Endothelial cell of hepatic sinusoid (primary cell): ENCODE measurements around the gene ZFY.

Experiments used
- in situ Hi-C: cut with HindIII; loops from 2 replicates; pipeline ENCODE4 v1.10.0; 2017; ENCODE audit warnings: low sequenced_read_pairs

Gene ZFY

GRCh38 chrY:2934861-2935715, at the start of gene ZFY:
Gene ZFY (plus strand): TSS chrY:2935381. CDS start chrY:2953937, 18,556 bp downstream.
- in situ Hi-C loops: no loop called here

DNA sequence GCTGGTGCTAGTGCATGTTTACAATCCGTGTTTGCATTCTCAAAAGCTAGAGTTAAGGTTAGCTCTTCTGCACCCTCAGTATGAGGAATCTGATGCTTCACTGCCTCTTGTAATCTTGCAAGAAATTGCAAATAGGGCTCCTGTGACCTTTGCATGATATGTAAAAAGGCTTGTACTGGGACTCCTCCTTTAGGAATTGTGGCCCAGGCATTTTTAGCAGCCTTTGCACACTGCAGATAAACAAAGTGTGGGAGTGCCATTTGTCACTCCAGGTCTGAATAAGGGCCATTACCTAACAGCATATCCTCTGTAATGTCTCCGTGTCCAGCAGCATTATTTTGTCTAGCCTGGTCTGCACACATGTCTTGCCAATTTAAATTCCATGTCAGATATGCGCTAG, 49.3 kb upstream of the ZFY start:
- in situ Hi-C loops: no loop called here

DNA sequence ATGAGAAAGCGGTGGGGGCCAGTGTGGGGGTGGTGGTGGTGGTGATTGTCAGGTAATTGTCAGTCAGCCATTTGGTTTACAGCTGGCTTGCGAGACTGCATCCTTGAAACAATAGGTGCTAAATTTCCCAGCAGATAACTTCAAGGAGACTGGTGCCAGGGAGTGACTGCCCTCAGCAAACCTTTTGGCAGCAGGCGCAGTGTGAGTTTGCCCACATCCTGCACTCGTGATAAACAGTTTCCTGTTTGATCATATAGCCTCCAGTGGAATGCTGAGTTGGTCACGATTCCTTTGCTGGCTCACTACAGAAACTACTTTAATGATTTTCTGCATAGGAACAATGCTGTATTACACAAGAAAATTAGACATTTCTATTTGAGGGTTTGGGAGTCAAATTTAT, 47.8 kb upstream of the ZFY start:
- in situ Hi-C loops: no loop called here

DNA sequence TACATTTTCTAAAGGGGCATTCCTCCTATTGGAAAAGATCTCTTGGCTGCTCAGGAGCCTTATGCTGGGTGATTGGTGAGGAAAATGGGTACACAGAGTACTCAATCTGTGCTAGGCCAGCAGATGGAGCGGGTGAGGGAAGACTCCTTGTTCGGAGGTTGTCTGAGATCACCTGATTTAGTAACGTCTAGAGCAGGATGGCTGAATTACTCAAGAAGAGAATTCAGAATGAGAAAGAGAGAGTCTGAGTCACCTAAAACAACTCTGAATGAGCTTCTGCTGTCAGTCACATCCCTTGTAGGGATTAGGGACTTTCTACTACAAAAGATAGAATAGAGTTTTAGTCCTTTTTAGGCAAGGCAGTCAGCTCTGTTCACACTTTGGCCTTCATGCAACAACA, 47.2 kb upstream of the ZFY start:
- in situ Hi-C loops: no loop called here

DNA sequence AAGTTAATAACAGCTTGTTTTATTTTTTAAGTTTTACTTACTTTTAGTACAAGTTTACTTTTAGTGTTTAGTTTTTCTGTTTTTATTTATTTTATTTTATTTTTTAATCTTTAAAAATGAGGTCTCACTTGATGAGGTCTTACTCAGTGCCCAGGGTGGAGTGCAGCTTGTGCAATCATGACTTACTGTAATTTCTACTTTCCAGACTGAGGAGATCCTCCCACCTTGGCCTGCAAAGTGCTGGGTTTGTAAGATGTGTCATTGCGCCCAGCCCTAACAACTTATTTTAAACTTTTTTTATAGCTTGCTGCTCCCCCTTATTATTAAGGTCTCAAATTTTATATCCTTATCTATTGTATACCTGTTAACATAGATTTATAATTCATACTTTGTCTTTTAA, 41.7 kb upstream of the ZFY start:
- in situ Hi-C loops: no loop called here

DNA sequence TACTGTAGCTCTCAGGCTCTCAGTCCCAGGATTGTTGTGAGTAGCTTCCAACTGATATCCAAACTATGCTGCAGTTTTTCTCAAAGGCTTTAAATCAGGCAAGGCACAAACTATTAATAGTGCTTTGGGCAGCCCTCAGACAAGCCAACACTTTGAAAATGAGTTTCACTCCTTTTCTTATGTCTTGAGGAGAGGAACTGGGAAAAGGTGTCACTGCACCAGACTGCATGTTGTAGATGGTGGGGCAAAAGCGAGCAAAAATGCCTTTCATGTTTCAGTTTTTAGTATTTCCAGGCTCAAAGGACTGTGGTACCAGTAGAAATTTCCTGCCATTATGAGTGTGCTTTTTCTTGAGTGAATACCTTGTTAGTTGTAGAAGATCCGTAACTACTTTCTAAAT, 39.1 kb upstream of the ZFY start:
- in situ Hi-C loops: no loop called here

- in situ Hi-C loops: no loop called here
Measured at GRCh38 chrY:2907356-2907755, 27.8 kb upstream of the ZFY start.

DNA sequence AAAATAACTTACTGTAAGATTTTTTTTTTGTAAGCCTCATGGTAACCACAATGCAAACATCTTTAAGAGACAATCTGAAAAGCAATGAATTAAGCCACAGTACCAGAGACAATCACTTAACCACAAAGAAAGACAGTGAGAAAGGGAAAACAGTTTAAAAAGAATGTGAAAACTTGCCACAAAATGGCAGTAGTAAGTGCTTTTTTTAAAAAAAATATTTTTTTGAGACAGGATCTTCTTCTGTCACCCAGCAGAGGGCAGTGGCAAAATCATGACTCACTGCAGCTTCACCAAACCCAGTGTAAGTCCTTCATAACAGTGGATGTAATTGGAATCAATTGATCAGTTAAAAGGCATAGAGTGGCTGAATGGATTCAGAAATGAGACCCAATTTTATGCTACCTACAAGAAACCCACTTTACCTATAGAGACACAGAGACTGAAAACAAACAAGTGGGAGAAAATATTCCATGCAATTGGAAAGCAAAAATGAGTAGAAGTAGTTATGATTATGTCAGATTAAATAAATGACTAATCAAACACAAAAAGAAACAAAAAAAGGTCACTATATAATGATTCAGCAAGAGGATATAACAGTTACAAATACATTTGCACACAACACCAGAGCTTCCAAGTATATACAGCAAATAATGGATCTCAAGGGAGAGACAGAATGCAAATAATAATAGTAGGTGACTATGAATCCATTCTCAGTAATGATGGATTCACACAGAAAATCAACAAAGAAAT, 21.9 kb upstream of the ZFY start:
- in situ Hi-C loops: no loop called here

DNA sequence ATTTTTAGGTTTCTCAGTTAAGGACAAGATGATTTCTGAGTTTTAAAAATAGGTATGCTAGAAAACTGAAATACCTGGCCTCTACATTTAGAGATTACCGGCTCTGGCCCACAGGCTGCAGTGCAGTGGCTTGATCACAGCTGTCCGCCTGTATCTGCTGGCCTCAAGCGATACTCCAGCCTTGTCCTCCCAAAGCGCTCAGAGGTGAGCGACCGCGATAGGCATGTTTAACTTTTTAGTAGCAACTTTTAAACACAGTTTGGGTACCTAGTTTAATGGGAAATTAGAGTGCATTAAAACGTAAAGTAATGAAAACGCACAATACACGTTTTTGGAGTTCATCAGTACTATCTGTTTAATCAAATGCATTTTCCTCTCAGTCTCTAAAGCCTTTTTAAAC, 1.1 kb upstream of the ZFY start:
- in situ Hi-C loops: no loop called here

DNA sequence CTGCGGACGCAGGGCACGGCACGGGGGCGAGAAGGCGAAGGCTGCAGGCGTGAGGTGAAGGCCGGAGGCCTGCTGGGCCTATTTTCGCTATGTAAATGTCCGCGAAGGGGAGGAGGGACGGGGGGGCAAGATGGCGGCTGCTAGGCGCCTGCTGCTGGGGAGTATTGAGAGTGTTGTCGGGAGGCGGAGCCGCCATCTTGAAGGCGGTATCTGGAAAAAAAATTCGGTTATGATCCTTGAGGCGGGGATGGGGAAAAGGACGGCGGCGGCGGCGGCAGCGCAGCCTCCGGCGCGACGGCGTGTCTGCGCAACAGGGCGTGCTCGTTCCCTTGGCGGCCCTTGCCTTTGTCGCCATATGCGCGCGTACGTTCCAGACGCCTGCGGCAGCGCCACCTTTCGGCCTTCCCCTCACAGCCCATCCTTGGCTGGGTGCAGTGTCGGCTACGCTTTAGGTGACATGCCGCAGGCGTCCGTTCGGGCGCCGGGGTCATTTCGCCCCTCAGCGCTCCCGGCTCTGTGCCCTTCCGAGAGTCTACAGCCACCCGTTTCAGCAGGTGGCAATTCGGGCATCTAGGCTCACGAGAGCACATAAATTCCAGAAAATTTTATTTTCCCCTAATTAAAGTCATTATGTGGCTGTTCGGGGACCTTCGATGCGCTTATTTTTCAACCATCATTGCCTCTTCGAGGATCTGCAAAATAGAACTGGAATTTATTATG, 695 bp downstream of the ZFY start:
- in situ Hi-C loops: no loop called here

DNA sequence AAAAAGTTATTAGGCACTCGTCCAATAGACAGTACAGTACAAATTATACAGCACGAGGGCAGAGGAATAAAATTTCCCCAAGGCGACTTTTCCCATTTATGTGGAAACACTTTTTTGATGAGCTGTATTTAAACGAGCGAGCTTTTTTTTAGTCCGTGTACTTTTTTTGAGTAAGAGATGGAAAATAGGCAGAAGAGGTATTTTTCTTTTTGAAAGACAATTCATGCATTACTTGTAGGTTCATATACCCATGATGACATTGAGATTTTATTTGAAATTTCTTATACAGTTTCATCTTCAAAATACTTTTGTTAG, 1.2 kb downstream of the ZFY start:
- in situ Hi-C loops: no loop called here

- in situ Hi-C loops: no loop called here
Measured at GRCh38 chrY:2937149-2937548, 2.0 kb downstream of the ZFY start.

DNA sequence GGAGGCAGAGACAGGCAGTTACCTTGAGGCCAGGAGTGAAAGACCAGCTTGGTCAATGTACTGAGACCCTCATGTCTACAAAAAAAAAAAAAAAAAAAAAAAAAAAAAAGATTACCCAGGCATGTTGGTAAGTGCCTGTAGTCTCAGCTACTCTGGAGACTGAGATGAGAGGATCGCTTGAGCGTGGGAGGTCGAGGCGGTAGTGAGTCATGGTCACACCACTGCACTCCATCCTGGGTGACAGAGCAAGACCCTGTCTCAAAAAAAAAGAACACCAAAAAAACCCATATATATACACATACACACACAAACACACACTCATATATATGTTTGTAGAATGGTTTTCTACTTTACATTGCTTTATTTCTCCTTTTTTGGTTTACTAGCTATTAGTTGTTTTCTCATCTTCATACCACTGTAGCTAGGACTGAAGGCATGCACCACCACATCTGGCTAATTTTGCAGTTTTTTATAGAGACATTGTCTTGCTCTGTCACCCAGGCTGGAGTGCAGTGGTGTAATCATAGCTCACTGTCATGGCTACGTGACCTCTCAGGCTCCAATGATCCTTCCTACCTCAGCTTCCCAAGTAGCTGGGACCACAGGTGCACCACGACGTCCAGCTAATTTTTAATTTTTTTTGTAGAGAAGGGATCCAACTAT, 14.5 kb downstream of the ZFY start:
- in situ Hi-C loops: no loop called here

- in situ Hi-C loops: no loop called here
Measured at GRCh38 chrY:2950655-2951054, 15.5 kb downstream of the ZFY start.

DNA sequence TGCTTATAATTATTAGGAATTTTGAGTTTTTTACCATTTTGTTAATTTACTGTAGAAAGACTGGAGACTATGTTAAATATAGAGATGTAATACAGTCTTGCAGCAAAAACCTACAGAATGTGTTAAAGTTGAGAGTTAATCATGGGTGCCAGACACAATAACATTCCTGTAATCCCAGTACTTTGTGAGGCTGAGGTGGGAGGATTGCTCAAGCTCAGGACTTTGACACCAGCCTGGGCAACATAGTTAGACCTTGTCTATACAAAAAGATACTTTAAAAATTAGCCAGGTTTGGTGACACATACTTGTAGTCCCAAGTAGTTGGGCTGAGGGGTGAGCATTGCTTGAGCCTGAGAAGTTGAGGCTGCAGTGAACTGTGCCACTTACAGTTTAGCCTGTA, 17.7 kb downstream of the ZFY start:
- in situ Hi-C loops: no loop called here

DNA sequence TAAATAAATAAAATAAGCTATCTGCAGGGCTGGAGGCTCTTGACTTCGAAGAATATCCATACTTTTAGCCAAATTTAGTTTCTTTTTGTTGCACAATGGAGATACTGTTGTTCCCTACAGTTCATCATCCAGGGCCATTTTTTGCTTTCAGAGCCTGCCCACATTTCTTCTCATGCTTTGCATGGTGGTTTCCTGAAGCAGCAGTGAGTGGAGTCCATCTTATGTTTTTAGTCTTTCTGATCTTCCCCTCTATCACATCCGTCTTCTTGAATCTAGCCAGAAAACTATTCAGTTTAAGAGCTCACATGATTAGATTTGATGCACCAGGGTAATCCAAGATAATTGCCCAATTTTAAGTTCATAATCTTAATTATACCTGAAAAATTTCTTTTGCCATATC, 19.6 kb downstream of the ZFY start:
- in situ Hi-C loops: no loop called here

DNA sequence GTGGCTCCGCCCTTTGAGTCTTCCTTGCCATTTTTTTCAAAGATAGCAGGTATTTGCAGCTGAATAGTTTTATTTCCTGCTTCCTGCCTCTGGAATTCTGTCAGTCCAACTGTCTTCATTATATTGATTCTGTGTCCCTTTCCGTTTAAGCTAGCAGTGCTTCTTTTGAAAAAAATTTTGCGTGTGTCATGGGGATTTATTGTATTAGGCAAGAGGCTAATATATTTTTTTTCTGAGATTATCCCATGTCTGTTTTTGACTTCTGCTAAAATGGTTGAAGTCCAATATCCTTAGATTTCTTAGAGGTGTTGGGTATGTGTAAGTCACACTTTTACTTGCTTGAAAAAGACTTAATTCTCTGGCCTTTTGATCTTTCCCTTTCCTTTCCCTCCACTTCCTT, 20.4 kb downstream of the ZFY start:
- in situ Hi-C loops: no loop called here

DNA sequence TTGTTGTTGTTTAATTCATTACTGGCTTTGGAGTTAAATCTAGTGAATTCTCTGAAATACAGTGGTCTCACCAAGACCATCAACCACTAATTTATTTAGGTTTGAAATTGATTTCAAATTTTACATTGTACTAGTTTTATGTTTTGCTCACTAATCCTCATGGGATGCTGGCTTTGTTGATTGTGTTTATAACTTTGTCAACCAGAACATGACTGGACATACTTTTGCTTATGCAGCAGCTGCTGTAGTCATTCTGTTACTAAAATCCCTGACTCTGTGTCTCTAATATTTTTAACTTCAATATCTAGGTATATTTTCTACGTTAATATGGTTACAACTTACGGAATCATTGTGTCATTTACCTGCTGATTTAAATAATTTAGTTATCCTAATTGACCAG, 26.9 kb downstream of the ZFY start:
- in situ Hi-C loops: no loop called here

- in situ Hi-C loops: no loop called here
Measured at GRCh38 chrY:2964814-2965213, 29.6 kb downstream of the ZFY start.

- in situ Hi-C loops: no loop called here
Measured at GRCh38 chrY:2965629-2966028, 30.4 kb downstream of the ZFY start.

DNA sequence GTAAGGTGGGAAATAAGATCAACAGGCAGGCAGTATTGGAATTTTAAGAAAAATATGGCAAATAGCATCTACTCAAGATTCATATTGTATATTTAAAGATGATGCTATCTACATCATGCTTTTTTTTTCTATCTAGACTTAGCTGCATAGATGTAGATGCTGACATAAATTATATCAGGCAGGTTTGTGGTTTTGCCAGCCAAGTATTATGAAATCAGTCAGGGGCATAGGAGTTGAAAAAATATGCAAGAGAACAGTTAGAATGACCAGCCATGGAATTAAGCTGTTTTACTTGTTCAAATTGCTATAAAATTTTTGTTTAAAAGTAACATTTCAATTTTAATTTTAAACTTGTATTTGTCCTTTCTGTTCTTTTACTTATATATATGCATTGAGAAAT, 34.4 kb downstream of the ZFY start:
- in situ Hi-C loops: no loop called here
